Measurements from ENCODE around the gene KSR1.

KSR1 gene

GRCh38 chr17:27590864-27591263, 134.6 kb downstream of the KSR1 start:
- DNase-seq (ENCODE audit: low read depth) = no peak

GRCh38 chr17:27591986-27592385, 135.7 kb downstream of the KSR1 start:
- no peak for DNase-seq (ENCODE audit: low read depth)

GRCh38 chr17:27593232-27593856, 137.1 kb downstream of the KSR1 start:
- DNase-seq (ENCODE audit: low read depth) = no peak

- no peak for DNase-seq (ENCODE audit: low read depth)
Observed at GRCh38 chr17:27593857-27594255, 137.6 kb downstream of the KSR1 start.

GRCh38 chr17:27595208-27595607, 139.0 kb downstream of the KSR1 start:
- DNase-seq (ENCODE audit: low read depth) = no peak

GRCh38 chr17:27596096-27596495, 139.8 kb downstream of the KSR1 start:
- DNase-seq (ENCODE audit: low read depth) = no peak

- no peak for DNase-seq (ENCODE audit: low read depth)
Observed at GRCh38 chr17:27596566-27597187, 140.4 kb downstream of the KSR1 start.

- no peak for DNase-seq (ENCODE audit: low read depth)
Observed at GRCh38 chr17:27597188-27597580, 140.9 kb downstream of the KSR1 start.

- no peak for DNase-seq (ENCODE audit: low read depth)
Observed at GRCh38 chr17:27597783-27598320, 141.6 kb downstream of the KSR1 start.

GRCh38 chr17:27598337-27599050, 142.2 kb downstream of the KSR1 start:
- DNase-seq (ENCODE audit: low read depth) = no peak

- no peak for DNase-seq (ENCODE audit: low read depth)
Observed at GRCh38 chr17:27600471-27600870, 144.2 kb downstream of the KSR1 start.

- DNase-seq (ENCODE audit: low read depth) = peak; percentile 84
Observed at GRCh38 chr17:27601069-27601974, 145.1 kb downstream of the KSR1 start.

- no peak for DNase-seq (ENCODE audit: low read depth)
Observed at GRCh38 chr17:27601975-27602302, 145.7 kb downstream of the KSR1 start.

- DNase-seq (ENCODE audit: low read depth) = peak; percentile 62
Observed at GRCh38 chr17:27602721-27603420, 146.6 kb downstream of the KSR1 start.

GRCh38 chr17:27603421-27603770, 147.1 kb downstream of the KSR1 start:
- no peak for DNase-seq (ENCODE audit: low read depth)

- DNase-seq (ENCODE audit: low read depth) = no peak
Observed at GRCh38 chr17:27603880-27604794, 147.9 kb downstream of the KSR1 start.

GRCh38 chr17:27605409-27605808, 149.2 kb downstream of the KSR1 start:
- no peak for DNase-seq (ENCODE audit: low read depth)

GRCh38 chr17:27607521-27608091, 151.4 kb downstream of the KSR1 start:
- DNase-seq (ENCODE audit: low read depth) = no peak

- DNase-seq (ENCODE audit: low read depth) = no peak
Observed at GRCh38 chr17:27608328-27609230, 152.3 kb downstream of the KSR1 start.
